CD4-positive, CD25-positive, alpha-beta regulatory T cell (primary cell): ENCODE results near the gene HPF1. TPM values are rescaled to one million over a fixed set of nuclear protein-coding genes. Genes with fewer than 3 reads are reported as not detected.
"Not testable (repeated sequence)": the region's sequence is repeated elsewhere in the genome, so short reads cannot be mapped to it uniquely, and the experiment has no call there.

Source experiments
- ATAC-seq, 2 donors: fragments of 150-1000 bp; cut with Tn5 transposase; one replicate each; pipeline ENCODE4 v1.10.0; 2021; ENCODE audit warnings: low read depth in 2 of 2, moderate number of reproducible peaks in 2 of 2, moderate library complexity in 1 of 2
- DNase-seq, 3 donors: peaks; one replicate each; pipeline versions ENCODE4 v3.0.0 to v3.0.0-alpha.2; 2012 to 2022; ENCODE audit warnings: mixed read lengths in 1 of 3
- H3K27ac ChIP-seq: one replicate; pipeline ENCODE4 v1.7.0; 2013; ENCODE audit warnings: mild to moderate bottlenecking, low read length; ENCODE audit not compliant: insufficient read depth, poor library complexity, severe bottlenecking
- H3K27me3 ChIP-seq: one replicate; pipeline ENCODE4 v1.7.0; 2013; ENCODE audit warnings: low read length; ENCODE audit not compliant: control insufficient read depth, insufficient read depth
- H3K36me3 ChIP-seq: one replicate; pipeline ENCODE4 v1.7.0; 2013; ENCODE audit warnings: mild to moderate bottlenecking, low read length, moderate library complexity; ENCODE audit not compliant: control insufficient read depth, insufficient read depth
- H3K4me1 ChIP-seq: 2 replicates; pipeline ENCODE4 v1.7.0; 2013; ENCODE audit warnings: mild to moderate bottlenecking, low read length; ENCODE audit not compliant: insufficient read depth, control insufficient read depth, poor library complexity, severe bottlenecking
- H3K4me3 ChIP-seq: one replicate; pipeline ENCODE4 v1.7.0; 2013; ENCODE audit warnings: low read depth, mild to moderate bottlenecking, low read length, moderate library complexity
- H3K9me3 ChIP-seq, 2 experiments: 1 replicate in 1 of 2; 2 replicates in 1 of 2; pipeline ENCODE4 v1.7.0; 2013; ENCODE audit warnings: low read length in 2 of 2, mild to moderate bottlenecking in 1 of 2, moderate library complexity in 1 of 2; ENCODE audit not compliant: control insufficient read depth in 2 of 2
- H3K27ac Mint-ChIP-seq, 3 donors: one replicate each; pipeline ENCODE4 v1.8.0; 2020 to 2022; ENCODE audit warnings: mild to moderate bottlenecking in 3 of 3, mixed read lengths in 3 of 3, moderate library complexity in 2 of 3
- H3K27me3 Mint-ChIP-seq: one replicate; pipeline ENCODE4 v1.8.0; 2022; ENCODE audit warnings: mild to moderate bottlenecking, mixed read lengths
- H3K36me3 Mint-ChIP-seq: one replicate; pipeline ENCODE4 v1.8.0; 2020; ENCODE audit warnings: mixed read lengths
- H3K4me1 Mint-ChIP-seq, 4 donors: one replicate each; pipeline ENCODE4 v1.8.0; 2020 to 2022; ENCODE audit warnings: mixed read lengths in 4 of 4, mild to moderate bottlenecking in 1 of 4
- H3K4me3 Mint-ChIP-seq, 4 donors: one replicate each; pipeline ENCODE4 v1.8.0; 2020 to 2022; ENCODE audit warnings: mild to moderate bottlenecking in 4 of 4, mixed read lengths in 4 of 4, moderate library complexity in 3 of 4
- H3K9me3 Mint-ChIP-seq, 7 donors: one replicate each; pipeline ENCODE4 v1.8.0; 2020 to 2022; ENCODE audit warnings: mixed read lengths in 7 of 7, mild to moderate bottlenecking in 3 of 7, moderate library complexity in 2 of 7
- polyA plus RNA-seq, 4 donors: library from polyadenylated mRNA; unstranded; fragments of 300-500 nt; fragmentation: Illumina TruSeq; gene quantifications; one replicate each; pipeline ENCODE4 v1.2.3, GENCODE V29; 2021
- total RNA-seq: library from RNA; stranded (reverse); gene quantifications from one replicate; pipeline ENCODE4 v1.2.3, GENCODE V29; 2022

Gene HPF1
- total and polyA plus RNA-seq, 5 donors from 2014 or later, result 12.7 to 55.5 (median 40.7) TPM

DNA sequence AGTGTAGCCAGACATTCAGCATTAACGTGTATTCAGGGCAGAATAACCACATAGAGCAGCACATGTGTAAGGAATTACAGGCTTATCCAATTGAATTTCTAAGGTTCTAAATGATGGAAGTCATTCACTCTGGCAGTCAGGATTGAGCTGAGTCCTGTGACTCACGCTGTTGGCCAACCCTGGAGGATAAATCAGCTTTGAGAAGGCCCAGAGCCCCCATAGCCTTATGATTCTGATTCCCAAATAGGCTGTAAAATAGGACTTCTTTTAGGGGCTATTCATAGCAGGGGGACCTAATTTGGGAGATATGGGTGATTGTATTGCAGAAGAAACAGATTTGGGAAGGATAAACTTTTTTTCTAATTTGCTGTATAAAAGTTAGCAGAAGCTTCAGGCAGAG, 8.1 kb upstream of the HPF1 start:
- Histone ChIP-seq H3K27me3 (peaks cover 11% of the 10 kb centered on the region), H3K36me3 (no peaks in the 10 kb centered on the region), H3K4me3 (no peak overlapping the region), H3K4me1 (no peaks in the 10 kb centered on the region), H3K27ac (no peak overlapping the region), H3K9me3 (no peaks in the 10 kb centered on the region)
- DNase-seq, result no peak
- Mint-ChIP-seq H3K27ac (no peak overlapping the region), H3K9me3 (no peaks in the 10 kb centered on the region), H3K4me1 (no peaks in the 10 kb centered on the region), H3K27me3 (peaks cover 40% of the 10 kb centered on the region), H3K4me3 (no peak overlapping the region), H3K36me3 (no peaks in the 10 kb centered on the region)
- ATAC-seq, result no peak

DNA sequence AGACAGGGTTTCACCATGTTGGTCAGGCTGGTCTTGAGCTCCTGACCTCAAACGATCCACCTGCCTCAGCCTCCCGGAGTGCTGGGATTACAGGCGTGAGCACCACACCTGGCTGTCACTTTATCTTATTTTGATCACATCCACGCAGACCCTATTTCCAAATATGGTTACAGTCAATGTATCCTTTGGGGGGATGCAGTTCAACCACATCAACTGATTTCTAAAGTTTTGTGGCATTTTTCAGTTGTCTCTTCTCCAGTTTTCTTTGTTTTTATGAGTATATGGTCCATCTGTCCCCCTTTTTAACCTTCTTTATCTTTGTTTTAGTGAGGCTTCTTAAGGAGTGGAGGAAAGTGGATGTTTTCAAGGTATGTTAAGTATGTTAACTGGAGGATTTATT, 4.1 kb upstream of the HPF1 start:
- H3K4me3 ChIP-seq, result no peak overlapping the region
- H3K27ac Mint-ChIP-seq, result peak overlapping the region in 2 of 3 donors; percentile 23 to 34
- no peaks in the 10 kb centered on the region for H3K9me3 Mint-ChIP-seq
- H3K27me3 ChIP-seq, result peaks cover 7% of the 10 kb centered on the region
- no peak for DNase-seq
- peaks cover 29% of the 10 kb centered on the region for H3K27me3 Mint-ChIP-seq
- H3K4me3 Mint-ChIP-seq, result peak overlapping the region in 1 of 4 donors; percentile 2
- peaks cover 5 to 12% (median 8%) of the 10 kb centered on the region in 4 donors for H3K4me1 Mint-ChIP-seq
- no peak overlapping the region for H3K27ac ChIP-seq
- ATAC-seq, result no peak
- no peaks in the 10 kb centered on the region for H3K36me3 ChIP-seq
- H3K9me3 ChIP-seq, result no peaks in the 10 kb centered on the region
- H3K36me3 Mint-ChIP-seq, result no peaks in the 10 kb centered on the region
- peaks cover 14% of the 10 kb centered on the region for H3K4me1 ChIP-seq

- no peaks in the 10 kb centered on the region for H3K36me3 ChIP-seq
- peaks cover 20% of the 10 kb centered on the region for H3K4me1 ChIP-seq
- H3K27me3 ChIP-seq, result peaks cover 4% of the 10 kb centered on the region
- peaks cover 22 to 35% (median 27%) of the 10 kb centered on the region in 4 donors for H3K4me1 Mint-ChIP-seq
- no peak overlapping the region for H3K27ac ChIP-seq
- H3K4me3 Mint-ChIP-seq, result peak overlapping the region; percentile 83 to 98 (median 89)
- no peaks in the 10 kb centered on the region for H3K36me3 Mint-ChIP-seq
- no peaks in the 10 kb centered on the region for H3K9me3 Mint-ChIP-seq
- DNase-seq, result no peak
- no peaks in the 10 kb centered on the region for H3K9me3 ChIP-seq
- H3K27ac Mint-ChIP-seq, result peak overlapping the region in 2 of 3 donors; percentile 47 to 62
- peaks cover 16% of the 10 kb centered on the region for H3K27me3 Mint-ChIP-seq
- ATAC-seq, result no peak
- H3K4me3 ChIP-seq, result peak overlapping the region; percentile 67
Observed at GRCh38 chr4:169758401-169758962, 738 bp upstream of the HPF1 start.

GRCh38 chr4:169756971-169757574, 671 bp downstream of the HPF1 start:
- peak overlapping the region; percentile 83 to 98 (median 89) for H3K4me3 Mint-ChIP-seq
- peaks cover 8% of the 10 kb centered on the region for H3K27me3 Mint-ChIP-seq
- peaks cover 20% of the 10 kb centered on the region for H3K4me1 ChIP-seq
- DNase-seq, result peak in 1 of 3 donors; percentile 9
- peak overlapping the region; percentile 57 for H3K27ac ChIP-seq
- H3K9me3 Mint-ChIP-seq, result no peaks in the 10 kb centered on the region
- H3K27ac Mint-ChIP-seq, result peak overlapping the region; percentile 57 to 90 (median 62)
- H3K9me3 ChIP-seq, result no peaks in the 10 kb centered on the region
- peak overlapping the region; percentile 89 for H3K4me3 ChIP-seq
- ATAC-seq, result no peak
- peaks cover 5% of the 10 kb centered on the region for H3K36me3 Mint-ChIP-seq
- peaks cover 4% of the 10 kb centered on the region for H3K27me3 ChIP-seq
- H3K36me3 ChIP-seq, result peaks cover 10% of the 10 kb centered on the region
- H3K4me1 Mint-ChIP-seq, result peaks cover 24 to 40% (median 28%) of the 10 kb centered on the region in 4 donors

DNA sequence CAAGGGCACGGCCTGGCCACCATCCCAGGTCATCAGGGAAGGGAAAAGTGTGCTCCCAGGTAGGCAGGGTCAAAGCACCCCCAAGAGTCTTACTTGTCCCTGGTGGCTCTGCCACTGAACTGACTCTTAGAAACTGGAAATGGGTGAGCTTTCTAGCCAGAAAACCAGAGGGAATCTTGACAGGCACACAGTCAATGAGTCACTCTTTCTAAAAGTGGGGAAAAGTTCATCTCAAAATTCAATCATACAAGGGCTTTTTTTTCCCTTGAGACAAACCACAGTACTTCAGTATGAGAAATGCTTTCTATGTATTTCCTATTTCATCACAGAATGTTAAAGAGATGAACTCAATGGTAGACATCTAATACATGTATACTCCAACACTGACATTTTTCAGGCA, 12.5 kb downstream of the HPF1 start:
- H3K4me1 Mint-ChIP-seq, result peaks cover 0 to 12% (median under 1%) of the 10 kb centered on the region in 4 donors
- H3K4me1 ChIP-seq, result no peaks in the 10 kb centered on the region
- DNase-seq, result no peak
- peaks cover 25% of the 10 kb centered on the region for H3K36me3 ChIP-seq
- H3K9me3 ChIP-seq, result no peaks in the 10 kb centered on the region
- H3K4me3 ChIP-seq, result no peak overlapping the region
- no peaks in the 10 kb centered on the region for H3K9me3 Mint-ChIP-seq
- ATAC-seq, result no peak
- no peak overlapping the region for H3K27ac Mint-ChIP-seq
- H3K27me3 ChIP-seq, result no peaks in the 10 kb centered on the region
- H3K27me3 Mint-ChIP-seq, result no peaks in the 10 kb centered on the region
- peaks cover 38% of the 10 kb centered on the region for H3K36me3 Mint-ChIP-seq
- no peak overlapping the region for H3K4me3 Mint-ChIP-seq
- H3K27ac ChIP-seq, result no peak overlapping the region

DNA sequence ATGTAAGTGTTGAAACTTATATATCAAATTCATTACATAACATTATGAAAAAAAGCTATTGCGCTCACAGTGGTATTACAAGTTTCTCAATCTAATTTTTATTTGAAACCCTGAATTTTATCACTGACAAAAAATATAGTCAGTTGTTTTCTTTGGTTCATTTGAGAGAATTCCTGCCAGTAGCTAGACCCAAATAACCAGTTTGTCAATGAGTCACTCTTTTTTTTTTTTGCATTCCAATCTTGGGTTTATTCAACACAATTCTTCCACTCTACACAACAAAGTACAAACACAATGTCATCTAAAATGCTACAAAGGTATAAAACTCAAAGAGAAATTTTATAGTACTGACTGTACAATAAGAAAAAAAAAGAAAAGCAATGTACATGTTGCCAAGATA, 13.1 kb downstream of the HPF1 start:
- peaks cover 25% of the 10 kb centered on the region for H3K36me3 ChIP-seq
- no peaks in the 10 kb centered on the region for H3K9me3 ChIP-seq
- Mint-ChIP-seq H3K27ac (no peak overlapping the region), H3K4me3 (no peak overlapping the region), H3K9me3 (no peaks in the 10 kb centered on the region), H3K27me3 (no peaks in the 10 kb centered on the region), H3K36me3 (peaks cover 42% of the 10 kb centered on the region), H3K4me1 (peaks cover 0 to 8% (median under 1%) of the 10 kb centered on the region in 4 donors)
- ATAC-seq (no peak), DNase-seq (no peak)
- no peaks in the 10 kb centered on the region for H3K4me1 ChIP-seq
- H3K4me3 ChIP-seq, result no peak overlapping the region
- H3K27ac ChIP-seq, result no peak overlapping the region
- H3K27me3 ChIP-seq, result no peaks in the 10 kb centered on the region

DNA sequence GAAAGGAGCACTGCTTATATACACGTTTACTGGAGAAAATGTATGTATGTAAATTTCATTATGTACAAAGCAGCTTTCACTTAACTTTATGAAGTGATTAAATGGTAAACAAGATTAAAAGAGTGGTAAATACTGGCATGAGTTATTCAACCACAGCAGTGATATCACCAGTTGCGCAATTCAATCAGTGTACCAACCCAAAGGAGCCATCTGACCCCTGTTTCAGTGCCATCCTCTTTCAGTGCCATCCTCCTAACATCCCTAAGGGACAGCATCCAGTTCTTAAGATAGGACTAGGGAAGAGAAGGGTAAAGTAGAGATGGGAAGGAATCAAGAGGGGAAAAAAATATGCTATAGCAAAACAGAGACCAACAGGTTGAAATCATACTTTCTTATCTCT, 16.2 kb downstream of the HPF1 start:
- H3K36me3 Mint-ChIP-seq, result peaks cover 50% of the 10 kb centered on the region
- Histone ChIP-seq H3K9me3 (no peaks in the 10 kb centered on the region), H3K4me1 (no peaks in the 10 kb centered on the region), H3K36me3 (peaks cover 30% of the 10 kb centered on the region), H3K27ac (no peak overlapping the region), H3K27me3 (no peaks in the 10 kb centered on the region), H3K4me3 (no peak overlapping the region)
- no peak for DNase-seq
- H3K4me1 Mint-ChIP-seq, result peaks cover 0 to 8% (median 2%) of the 10 kb centered on the region in 4 donors
- no peak for ATAC-seq
- H3K9me3 Mint-ChIP-seq, result peaks cover 0 to 3% (median 0%) of the 10 kb centered on the region in 7 donors
- no peak overlapping the region for H3K4me3 Mint-ChIP-seq
- H3K27me3 Mint-ChIP-seq, result no peaks in the 10 kb centered on the region
- H3K27ac Mint-ChIP-seq, result no peak overlapping the region

DNA sequence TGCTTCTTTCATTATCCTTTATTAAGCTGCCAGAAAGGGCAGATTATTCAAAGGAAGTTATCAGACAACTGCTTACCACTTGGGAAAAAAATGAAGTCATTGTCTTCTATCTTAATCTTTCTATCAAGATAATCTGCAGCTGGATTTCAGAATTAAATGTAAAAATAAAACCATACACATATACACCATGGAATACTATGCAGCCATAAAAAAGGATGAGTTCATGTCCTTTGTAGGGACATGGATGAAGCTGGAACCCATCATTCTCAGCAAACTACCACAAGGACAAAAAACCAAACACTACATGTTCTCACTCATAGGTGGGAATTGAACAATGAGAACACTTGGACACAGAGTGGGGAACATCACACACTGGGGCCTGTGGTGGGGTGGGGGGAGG, 19.1 kb downstream of the HPF1 start:
- not testable (repeated sequence) for H3K9me3 ChIP-seq, H3K4me1 ChIP-seq, DNase-seq, H3K27me3 Mint-ChIP-seq, H3K9me3 Mint-ChIP-seq, H3K27me3 ChIP-seq, H3K4me3 ChIP-seq, H3K27ac ChIP-seq, ATAC-seq, H3K4me1 Mint-ChIP-seq, H3K4me3 Mint-ChIP-seq
- peaks cover 51% of the 10 kb centered on the region for H3K36me3 Mint-ChIP-seq
- peaks cover 23% of the 10 kb centered on the region for H3K36me3 ChIP-seq
- peak overlapping the region in 1 of 3 donors; percentile 87 for H3K27ac Mint-ChIP-seq
